ENCODE measurements around the gene PISD. TPM values are rescaled to one million over a fixed set of nuclear protein-coding genes. Genes with fewer than 3 reads are reported as not detected.
A peak's percentile ranks its signal among the peaks of the same experiment; 100 is the strongest.

PISD gene
- total and polyA plus RNA-seq, 12 donors: 25.1 to 99.5 (median 64.8) TPM

- intact Hi-C loops (cut with DNase I): no loop called here
- Histone ChIP-seq H3K9me3 (replicated peaks in 1 of 3) (no peaks in the 10 kb centered on the region), H3K4me1 (replicated peaks in 1 of 2) (peaks cover 0 to 8% of the 10 kb centered on the region in 2 donors), H3K36me3 (replicated peaks in 1 of 2) (peaks cover 0 to 6% of the 10 kb centered on the region in 2 donors), H3K4me3 (no peak overlapping the region), H3K27ac (no peak overlapping the region), H3K27me3 (no peaks in the 10 kb centered on the region)
- peak in 1 of 7 donors; percentile 43 for DNase-seq
- no peak for TF ChIP-seq CTCF (IDR thresholded peaks at IDR 0.05)
- TF ChIP-seq POLR2A (IDR thresholded peaks at IDR 0.05): no peak
- WGBS, 4 donors: 94 to 97% (median 95%) methylated on average over 9 of the region's 9 CpGs
Measured at GRCh38 chr22:31605851-31606585, 56.0 kb downstream of the PISD start.

GRCh38 chr22:31604746-31605705 is 57.0 kb downstream of the PISD start:
- H3K9me3 ChIP-seq (replicated peaks in 1 of 3): no peaks in the 10 kb centered on the region
- no peaks in the 10 kb centered on the region for H3K4me1 ChIP-seq (replicated peaks in 1 of 2)
- WGBS, 4 donors: 87 to 97% (median 90%) methylated on average over 13 to 17 of the region's 17 CpGs
- no peak for TF ChIP-seq POLR2A (IDR thresholded peaks at IDR 0.05)
- TF ChIP-seq CTCF (IDR thresholded peaks at IDR 0.05): no peak
- no peak overlapping the region for H3K4me3 ChIP-seq
- no peaks in the 10 kb centered on the region for H3K27me3 ChIP-seq
- no peak overlapping the region for H3K27ac ChIP-seq
- DNase-seq: peak in 1 of 7 donors; percentile 37
- intact Hi-C loops (cut with DNase I): no loop called here
- H3K36me3 ChIP-seq (replicated peaks in 1 of 2): peaks cover 0 to 6% of the 10 kb centered on the region in 2 donors

GRCh38 chr22:31604137-31604705 is 57.8 kb downstream of the PISD start:
- intact Hi-C loops (cut with DNase I): no loop called here
- 92 to 95% (median 93%) methylated on average over 12 to 14 of the region's 14 CpGs for WGBS, 4 donors
- TF ChIP-seq CTCF (IDR thresholded peaks at IDR 0.05): no peak
- no peak for TF ChIP-seq POLR2A (IDR thresholded peaks at IDR 0.05)
- Histone ChIP-seq H3K27me3 (no peaks in the 10 kb centered on the region), H3K27ac (no peak overlapping the region), H3K4me1 (replicated peaks in 1 of 2) (no peaks in the 10 kb centered on the region), H3K9me3 (replicated peaks in 1 of 3) (no peaks in the 10 kb centered on the region), H3K36me3 (replicated peaks in 1 of 2) (peaks cover 0 to 6% of the 10 kb centered on the region in 2 donors), H3K4me3 (no peak overlapping the region)
- DNase-seq: peak in 1 of 7 donors; percentile 38

- no peaks in the 10 kb centered on the region for H3K9me3 ChIP-seq (replicated peaks in 1 of 3)
Measured at GRCh38 chr22:31603574-31603973, 58.4 kb downstream of the PISD start.

More at GRCh38 chr22:31603574-31603973, 58.4 kb downstream of the PISD start:
- no peaks in the 10 kb centered on the region for H3K4me1 ChIP-seq (replicated peaks in 1 of 2)
- no peak for TF ChIP-seq POLR2A (IDR thresholded peaks at IDR 0.05)
- no peak for TF ChIP-seq CTCF (IDR thresholded peaks at IDR 0.05)
- no peaks in the 10 kb centered on the region for H3K27me3 ChIP-seq
- intact Hi-C loops (cut with DNase I): no loop called here
- no peak overlapping the region for H3K4me3 ChIP-seq
- peak overlapping the region in 2 of 5 donors; percentile 34 to 63 for H3K27ac ChIP-seq
- DNase-seq: peak in 1 of 7 donors; percentile 48
- peaks cover 0 to 6% of the 10 kb centered on the region in 2 donors for H3K36me3 ChIP-seq (replicated peaks in 1 of 2)
- 92 to 94% (median 92%) methylated on average over 5 of the region's 5 CpGs; no CpG with 5 or more reads in 1 of the 4 donors for WGBS, 4 donors

All from adrenal gland (tissue), 12 donors.